GM18520 (cell line): Measurements from ENCODE around the gene TMEM258.

Experiments
- ATAC-seq: cut with Tn5 transposase; IDR thresholded peaks from one replicate; pipeline ENCODE4 v1.9.1; 2021; ENCODE audit not compliant: unreplicated experiment

TMEM258 gene

DNA sequence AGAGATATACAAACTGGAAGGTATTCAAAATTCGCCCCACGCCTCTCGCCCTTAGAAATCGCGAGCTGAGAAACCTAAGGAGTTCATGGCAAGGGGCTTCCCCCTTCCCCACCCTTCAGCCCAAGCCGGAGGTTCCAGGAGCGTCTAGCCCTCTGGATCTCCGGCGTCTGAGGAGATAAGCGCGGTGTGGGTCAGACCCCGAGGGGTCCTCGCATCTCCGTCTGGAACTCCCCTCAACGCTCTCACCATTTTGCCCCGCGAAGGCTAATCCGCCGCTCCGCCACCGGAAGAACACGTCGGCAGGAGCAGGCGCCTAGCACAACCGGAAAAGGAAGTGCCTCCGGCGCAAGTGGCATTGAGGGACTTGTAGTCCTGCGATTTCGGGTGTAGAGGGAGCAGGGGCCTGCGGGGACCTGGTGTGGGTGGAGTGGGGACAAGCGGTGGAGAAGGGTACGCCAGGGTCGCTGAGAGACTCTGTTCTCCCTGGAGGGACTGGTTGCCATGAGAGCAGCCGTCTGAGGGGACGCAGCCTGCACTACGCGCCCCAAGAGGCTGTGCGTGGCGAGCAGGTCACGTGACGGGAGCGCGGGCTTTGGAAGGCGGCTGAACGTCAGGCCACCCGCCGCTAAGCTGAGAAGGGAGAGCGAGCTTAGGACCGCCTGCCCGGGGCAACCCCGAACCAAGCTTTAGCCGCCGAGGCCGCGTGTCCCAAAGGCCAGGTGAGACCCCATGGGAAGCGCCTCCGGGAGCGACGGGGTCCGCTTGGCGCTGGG is at the start of gene TMEM258, which contains the start of gene FEN1:
Gene TMEM258 (minus strand): TSS at position 290 of the 773 bp plus-strand sequence. CDS start 41 bp downstream, at position 249.
Gene FEN1 (plus strand): TSS at position 602 of the 773 bp plus-strand sequence. CDS start 2,451 bp downstream, outside the sequence.
- ATAC-seq: peak; percentile 62

DNA sequence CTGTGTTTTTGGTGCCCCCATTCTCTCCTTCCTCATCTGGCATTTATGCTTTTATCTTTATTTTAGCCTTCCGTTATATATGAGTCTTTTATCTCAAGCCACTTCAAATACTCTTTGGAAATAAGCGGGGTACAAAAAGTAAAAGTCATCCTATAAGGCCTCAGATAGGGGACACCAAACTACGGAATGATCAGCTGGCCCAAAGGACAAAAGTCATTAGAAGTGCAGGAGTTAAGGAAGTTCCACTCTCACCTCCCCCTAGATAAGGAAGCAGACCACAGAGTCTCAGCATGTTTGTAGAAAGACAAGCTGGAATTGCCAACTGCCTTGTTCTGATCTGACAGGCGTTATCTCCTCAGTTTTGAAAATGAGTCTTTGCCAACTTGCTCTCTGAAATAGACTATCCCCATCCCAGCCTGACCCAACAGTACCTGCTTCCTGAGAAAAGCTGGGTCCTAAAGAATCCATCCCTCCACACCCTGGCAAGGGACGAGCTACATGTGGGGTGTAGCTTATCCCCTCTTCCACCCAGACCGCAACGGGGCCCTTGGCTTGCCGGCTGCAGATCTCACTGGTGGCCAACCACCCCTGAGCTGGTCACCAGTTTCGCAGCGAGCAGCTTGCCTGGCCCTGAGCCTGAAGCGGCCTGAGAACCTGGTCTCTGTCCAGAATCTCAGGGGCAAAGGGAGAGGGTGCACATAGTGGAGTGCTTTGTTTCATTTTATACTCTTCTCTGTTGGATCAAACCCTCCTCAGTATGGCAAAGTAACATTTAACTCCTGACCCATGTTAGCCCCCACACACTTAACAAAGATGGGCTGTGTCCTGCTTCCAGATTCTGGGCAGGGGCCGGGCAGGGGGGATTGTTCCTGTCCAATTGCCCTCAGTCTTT is 49.5 kb upstream of the TMEM258 start:
- ATAC-seq: no peak

DNA sequence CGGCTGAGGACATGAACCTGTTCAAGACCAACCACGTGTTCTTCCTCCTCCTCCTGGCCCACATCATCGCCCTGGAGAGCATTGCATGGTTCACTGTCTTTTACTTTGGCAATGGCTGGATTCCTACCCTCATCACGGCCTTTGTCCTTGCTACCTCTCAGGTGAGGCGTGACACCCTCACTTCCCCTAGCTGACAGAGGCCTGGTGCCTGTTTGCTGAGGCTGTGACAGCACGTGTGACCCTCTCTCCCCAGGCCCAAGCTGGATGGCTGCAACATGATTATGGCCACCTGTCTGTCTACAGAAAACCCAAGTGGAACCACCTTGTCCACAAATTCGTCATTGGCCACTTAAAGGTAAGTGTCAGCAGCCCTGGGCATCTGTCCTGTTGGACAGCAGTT is 48.0 kb upstream of the TMEM258 start:
- ATAC-seq: no peak

DNA sequence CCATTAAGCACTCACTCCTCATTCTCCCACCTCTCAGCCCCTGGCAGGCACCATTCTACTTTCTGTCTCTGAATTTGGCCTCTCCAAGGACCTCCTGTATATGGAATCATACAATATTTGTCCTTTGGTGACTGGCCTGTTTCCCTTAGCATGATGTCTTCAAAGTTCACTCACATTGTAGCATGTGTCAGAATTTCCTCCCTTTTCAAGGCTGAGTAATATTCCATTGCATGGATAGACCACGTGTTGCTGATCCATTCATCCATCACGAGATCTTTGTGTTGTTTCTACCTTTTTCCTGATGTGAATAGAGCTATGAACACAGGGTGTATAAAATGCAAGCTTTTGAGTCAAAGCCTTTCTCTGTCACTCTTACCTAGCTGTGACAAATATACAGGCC is 47.3 kb upstream of the TMEM258 start:
- ATAC-seq: no peak

DNA sequence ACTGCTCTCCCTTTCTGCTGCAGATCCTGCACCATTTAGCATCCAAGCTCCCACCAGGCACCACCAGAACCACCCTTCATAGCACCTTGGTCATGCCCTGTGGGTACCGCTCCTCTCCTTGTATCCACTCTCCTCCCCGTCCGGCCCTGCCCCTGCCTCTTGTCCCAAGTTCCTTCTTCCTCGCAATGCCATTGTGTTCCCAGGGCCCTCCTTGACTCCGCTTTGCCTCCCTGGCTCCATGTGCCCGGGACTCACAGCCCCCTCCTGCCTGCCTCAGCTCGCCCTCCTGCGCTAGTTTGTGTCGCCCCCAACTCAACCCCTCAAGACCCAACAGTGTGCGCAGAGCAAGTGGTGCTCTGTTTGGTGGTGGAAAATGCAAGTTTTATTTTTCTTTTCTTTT is 46.5 kb upstream of the TMEM258 start:
- no peak for ATAC-seq

DNA sequence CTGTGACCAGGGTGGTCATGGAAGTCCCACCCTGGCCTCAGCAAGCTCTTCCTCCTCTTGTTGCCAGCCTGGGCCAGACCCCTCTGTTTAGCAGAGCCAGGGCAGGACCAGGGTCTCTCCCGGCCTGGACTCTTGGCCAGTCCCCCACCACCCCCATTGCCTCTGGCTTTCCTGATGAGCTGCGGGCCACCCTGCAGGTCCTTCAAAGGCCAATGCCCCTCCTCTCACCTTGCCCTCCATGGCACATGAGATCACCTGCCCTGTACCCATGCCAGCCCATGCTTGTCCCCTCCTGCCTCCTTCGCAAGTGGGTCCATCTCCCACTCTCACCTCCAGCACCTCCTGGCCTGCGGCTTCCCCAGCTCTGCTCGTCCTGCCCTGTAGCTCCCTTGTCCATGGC is 46.1 kb upstream of the TMEM258 start:
- ATAC-seq: no peak

DNA sequence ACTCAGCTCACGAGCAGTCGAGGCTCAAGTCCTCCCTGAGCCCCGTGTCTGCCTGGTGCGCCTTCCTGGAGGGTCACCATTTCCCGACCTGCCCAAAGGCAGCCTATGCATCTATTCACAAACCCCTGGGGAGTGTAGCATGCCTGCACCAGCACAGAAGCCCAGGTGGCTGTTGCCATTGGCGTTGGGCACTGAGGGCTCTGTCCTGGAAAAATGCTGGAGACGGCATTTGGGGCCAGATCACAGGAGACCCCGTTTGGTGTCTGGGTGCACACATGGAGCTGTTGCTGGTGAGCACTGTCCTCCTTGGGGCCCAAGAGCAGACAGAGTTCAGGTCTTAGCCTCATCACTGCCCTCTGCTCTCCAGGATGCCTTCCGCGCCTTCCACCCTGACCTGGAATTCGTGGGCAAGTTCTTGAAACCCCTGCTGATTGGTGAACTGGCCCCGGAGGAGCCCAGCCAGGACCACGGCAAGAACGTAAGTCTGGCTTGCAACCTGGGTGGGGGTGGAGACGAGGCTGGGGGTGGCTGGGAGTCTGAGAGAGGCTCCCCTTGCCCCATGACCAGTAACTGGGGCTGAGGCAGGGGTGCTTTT is 45.1 kb upstream of the TMEM258 start:
- ATAC-seq: no peak

DNA sequence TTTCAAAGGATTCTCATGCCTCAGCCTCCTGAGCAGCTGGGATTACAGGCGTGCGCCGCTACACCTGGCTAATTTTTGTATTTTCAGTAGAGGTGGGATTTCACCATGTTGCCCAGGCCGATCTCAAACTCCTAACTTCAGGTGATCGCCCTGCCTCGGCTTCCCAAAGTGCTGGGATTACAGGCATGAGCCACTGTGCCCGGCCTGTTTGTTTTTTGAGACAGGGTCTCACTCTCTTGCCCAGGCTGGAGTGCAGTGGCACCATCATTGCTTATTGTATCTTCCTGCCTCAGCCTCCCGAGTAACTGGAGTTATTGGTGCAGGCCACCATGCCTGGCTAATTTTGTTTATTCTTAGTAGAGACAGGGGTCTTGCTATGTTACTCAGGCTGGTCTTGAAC is 43.8 kb upstream of the TMEM258 start:
- no peak for ATAC-seq

DNA sequence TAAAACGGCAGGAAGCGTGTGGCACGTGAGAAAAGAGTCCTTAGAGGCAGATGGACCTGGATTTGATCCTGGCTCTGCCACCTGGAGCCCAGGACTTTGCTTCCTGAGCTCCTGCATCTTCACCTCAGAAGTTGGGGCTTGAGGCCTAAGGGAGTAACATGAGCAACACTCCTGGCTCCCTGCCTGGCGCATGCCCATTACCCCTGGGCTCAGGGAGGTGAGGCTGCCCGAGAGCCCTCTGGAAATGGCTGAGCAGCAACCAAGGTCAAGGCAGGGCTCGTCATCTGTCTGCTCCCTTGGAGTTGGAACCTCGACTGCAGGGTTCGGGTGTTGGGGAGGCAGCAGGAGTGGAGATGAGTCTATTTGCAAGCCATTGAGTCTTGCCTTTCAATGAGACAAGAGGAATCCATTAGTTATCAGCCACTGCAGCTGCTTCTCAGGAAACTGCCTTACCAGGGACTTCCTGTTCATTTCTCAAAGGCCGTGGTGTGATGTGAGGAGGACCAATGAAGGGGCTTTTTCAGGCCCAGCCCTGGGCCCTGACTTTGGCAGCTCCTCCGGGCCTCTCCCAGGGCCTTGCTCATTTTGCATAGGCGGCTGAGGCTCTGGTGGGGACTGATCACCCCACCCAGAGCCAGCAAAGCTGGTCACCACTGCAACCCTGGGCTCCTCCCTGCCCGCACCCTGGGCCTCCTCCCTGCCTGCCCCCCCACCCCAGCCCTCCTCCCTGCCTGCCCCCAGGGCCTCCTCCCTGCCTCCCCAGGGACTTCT is 42.1 kb upstream of the TMEM258 start:
- peak; percentile 78 for ATAC-seq

DNA sequence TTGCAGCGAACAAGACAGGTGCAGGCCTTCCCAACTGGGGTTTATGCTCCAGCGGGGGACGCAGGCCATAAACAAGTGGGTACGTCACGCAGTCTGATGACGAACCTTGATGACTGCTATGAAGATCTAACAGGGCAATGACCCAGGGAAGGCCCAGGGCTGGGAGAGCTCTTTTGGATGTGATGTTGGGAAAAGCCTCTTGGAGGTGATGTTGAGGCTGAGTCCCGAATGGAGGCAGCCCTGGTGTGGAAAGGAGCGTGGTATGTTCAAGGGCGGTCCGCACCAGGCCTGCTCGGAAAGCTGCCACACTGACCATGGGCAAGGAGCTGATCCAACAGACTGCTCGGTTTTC is 41.5 kb upstream of the TMEM258 start:
- ATAC-seq: no peak

DNA sequence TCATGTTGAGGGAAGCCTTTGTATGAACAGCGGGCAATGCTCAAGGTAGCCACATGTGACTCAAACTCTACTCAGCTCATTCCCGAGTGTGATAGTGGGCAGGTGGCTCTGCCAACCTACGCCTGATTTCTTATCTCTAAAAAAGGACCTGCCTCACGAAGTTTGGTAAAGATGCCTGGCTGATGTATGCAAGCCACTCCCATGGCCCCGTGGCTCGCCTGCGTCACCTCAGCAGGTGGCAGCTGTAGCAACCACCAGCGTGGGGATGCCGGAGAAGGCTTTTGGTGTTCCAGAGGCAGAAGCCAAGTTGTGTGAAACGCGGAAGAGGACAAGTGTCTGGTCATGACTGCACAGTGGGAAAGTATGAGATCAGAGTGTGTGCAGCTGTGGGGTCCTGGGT is 41.1 kb upstream of the TMEM258 start:
- no peak for ATAC-seq

DNA sequence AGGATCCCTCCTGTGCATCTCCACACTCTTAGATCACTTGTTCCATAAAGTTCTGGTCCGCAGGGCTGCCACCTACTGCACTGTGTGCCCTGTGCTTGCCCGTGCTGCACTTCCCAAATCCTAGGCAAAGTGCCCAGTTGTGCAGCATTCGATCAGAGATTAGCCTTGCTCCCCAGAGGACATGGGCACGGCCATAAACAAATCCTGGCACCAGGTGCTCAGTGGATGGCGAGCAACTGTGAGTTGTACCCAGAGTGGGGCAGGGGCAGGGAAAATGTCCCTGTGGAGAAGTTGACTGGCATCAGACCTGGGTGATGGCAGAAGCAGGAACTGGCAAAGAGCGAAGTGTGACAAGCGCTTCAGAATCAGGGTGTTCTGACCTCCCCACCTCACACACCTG is 40.4 kb upstream of the TMEM258 start:
- ATAC-seq: no peak

DNA sequence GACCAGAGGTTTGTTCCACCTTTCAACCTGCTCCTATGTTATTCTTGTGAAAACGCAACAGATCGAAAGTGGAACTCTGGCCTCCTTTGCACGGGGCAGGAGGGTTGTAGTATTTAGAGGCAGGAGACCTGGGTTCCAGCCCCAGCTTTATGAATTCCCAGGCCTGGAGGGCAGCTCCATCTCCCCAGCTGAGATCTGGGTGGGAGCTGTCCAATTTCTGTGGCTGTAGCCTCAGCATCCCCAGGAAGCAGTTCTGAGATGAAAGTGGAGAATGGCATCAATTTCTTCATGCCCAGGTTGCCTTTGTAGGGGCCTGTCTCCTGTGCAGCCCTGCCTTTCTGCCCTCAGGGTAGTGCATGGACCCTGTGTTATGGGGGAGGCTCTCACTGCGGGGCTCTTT is 39.8 kb upstream of the TMEM258 start:
- no peak for ATAC-seq

DNA sequence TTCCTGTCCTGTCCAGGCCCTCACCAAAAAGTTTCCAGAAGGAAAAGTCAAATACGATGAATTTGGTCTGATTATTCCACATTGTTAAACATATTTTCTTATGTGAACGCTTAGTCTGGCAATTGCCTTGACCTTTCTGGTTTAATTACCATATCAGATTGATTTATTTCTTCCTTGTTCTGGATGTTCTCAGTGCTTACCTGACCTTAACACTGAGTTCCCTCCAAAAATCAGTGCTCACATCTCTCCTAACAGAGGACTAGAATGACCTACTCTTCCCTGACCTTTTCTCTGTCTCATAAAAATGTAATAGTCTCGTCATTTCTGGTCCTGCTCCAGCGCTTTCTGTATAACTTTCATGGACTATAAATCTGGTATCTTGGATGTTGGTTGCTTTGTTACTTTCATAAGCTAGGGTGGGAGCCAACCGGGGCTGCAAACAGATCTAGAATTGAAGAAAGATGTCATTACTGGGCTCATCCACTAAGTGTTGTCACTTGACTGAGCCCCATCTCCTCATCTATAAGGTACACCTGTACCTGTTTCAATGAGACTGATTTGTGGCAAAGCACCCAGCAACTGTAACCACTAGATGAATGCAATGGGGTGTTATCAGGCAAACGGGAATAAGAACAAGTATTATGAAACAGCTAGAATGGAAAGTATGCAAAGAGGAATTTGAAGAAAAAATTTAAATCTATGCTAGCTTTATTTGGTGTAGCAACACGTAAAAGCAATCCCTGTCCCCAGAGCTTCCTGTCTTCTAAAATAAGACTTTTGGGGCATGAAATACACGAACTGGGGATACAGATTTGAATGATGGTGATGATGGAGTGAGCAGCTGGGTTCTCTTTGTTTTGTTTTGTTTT is 38.1 kb upstream of the TMEM258 start:
- no peak for ATAC-seq

DNA sequence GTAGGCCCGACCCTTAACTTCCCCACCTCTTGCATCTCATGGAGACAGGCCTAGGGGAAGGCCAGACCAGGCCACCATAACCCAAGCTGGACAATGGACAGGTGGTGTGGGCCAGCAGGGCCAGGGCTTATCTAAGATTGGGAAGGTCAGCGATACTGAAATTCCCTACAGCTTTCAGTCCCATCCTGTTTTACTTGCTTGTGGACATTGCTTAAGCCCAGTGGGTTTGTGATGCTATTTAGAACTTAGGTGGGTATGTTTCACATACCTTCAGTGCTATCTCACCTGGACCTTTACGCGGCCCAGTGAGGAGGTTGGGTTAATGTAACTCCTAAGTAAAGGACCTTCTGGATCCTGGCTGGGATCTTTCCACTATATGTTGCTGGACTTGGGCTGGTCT is 37.4 kb upstream of the TMEM258 start:
- no peak for ATAC-seq

DNA sequence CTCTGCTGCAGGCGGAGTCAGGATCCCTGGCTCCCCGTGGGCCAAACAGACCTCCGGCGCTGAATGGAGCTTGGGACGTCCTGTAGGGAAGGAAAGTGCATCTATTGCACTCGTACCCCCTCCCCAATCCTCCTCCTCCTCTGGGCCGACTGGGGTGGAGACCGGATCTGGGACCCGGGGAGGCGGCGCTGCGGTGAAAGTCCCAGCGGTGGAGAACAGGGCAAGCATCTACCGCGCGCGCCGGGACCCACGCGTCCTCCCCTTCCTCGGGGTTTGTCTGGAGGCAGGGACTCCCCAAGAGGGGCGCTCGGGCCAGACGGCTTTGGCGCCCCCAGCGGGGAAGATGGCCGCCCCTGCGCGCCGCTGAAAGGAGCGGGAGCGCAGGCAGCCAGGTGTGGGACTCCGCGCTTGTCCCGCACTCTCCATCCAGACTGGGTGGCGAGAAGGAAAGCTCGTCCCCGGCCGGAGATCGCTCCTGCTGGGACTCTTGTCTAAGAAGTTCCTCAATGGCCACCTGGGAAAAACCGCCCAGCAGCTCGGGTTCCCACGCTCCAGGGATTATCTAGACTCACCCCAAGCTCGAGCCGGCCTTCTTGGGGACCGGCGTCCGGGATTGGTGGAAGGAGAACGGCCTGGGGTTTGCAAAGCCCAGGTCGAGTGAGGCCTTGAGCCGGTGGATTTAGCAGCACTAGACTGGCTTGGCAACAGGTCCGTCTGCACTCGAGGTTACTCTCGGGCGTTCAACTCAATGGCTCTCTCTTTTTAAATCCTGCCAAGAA is 36.4 kb upstream of the TMEM258 start:
- ATAC-seq: no peak

DNA sequence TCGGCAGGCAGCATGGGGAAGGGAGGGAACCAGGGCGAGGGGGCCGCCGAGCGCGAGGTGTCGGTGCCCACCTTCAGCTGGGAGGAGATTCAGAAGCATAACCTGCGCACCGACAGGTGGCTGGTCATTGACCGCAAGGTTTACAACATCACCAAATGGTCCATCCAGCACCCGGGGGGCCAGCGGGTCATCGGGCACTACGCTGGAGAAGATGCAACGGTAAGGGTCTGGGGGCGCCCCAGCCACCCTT is 35.9 kb upstream of the TMEM258 start:
- ATAC-seq: no peak

DNA sequence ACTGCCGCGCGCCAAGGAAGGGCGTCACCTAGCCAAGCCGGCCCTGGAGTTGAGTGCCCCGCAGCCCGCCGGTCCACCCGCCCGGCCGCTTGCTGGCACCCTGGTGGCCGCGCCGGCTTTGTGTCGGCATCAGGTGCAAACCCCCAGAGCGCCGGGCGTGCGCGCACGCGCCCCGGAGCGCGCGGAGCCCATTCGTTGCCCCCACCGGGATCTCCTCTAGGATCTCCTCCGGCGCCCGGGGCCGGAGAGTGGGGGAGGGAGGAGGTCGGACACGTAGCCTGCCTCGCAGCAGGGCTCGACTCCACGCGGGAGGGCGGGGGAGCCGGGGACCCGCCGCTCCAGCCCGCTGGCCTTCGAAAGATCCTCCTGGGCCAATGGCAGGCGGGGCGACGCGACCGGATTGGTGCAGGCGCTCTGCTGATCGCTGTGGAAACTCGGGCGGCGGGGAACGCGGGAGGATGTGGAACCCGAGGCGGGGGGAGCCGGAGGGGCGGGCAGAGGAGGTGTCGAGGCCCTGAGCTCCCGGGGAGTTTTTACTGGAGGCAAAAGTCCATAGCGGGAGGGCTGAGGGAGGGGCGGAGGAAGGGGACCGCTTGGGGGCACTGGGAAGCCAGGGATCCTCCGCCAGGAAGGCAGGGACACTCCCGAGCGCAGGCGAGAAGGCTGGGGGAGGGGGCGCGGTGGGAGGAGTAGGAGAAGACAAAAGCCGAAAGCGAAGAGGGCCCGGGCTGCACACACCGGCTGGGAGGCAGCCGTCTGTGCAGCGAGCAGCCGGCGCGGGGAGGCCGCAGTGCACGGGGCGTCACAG is 35.4 kb upstream of the TMEM258 start, which contains the start of gene FADS2:
Gene FADS2 (plus strand): TSS at position 730 of the 808 bp plus-strand sequence. CDS start 91 bp downstream, outside the sequence.
- peak; percentile 58 for ATAC-seq
